Transverse colon (tissue), 4 donors: Measurements from ENCODE around the gene NQO2. TPM values are rescaled to one million over a fixed set of nuclear protein-coding genes. Genes with fewer than 3 reads are reported as not detected.
"Not testable (repeated sequence)": the region's sequence is repeated elsewhere in the genome, so short reads cannot be mapped to it uniquely, and the experiment has no call there.

Experiments
- DNase-seq: peaks from one replicate; pipeline ENCODE4 v3.0.0-alpha.2; 2019
- H3K27ac ChIP-seq, 4 donors: fragments of 200-600 bp; sonication (generic); 2 replicates each; pipeline ENCODE4 v1.5.1; 2016 to 2018; ENCODE audit warnings: inconsistent platforms in 4 of 4
- H3K27me3 ChIP-seq: fragments of 200-600 bp; sonication (generic); 2 replicates; pipeline ENCODE4 v1.5.1; 2017; ENCODE audit warnings: inconsistent platforms
- H3K36me3 ChIP-seq, 4 donors: fragments of 200-600 bp; sonication (generic); 2 replicates each; pipeline ENCODE4 v1.5.1; 2017 to 2019; ENCODE audit warnings: inconsistent platforms in 4 of 4
- H3K4me1 ChIP-seq, 4 donors: fragments of 200-600 bp; sonication (generic); 2 replicates each; pipeline ENCODE4 v1.5.1; 2017 to 2020; ENCODE audit warnings: inconsistent platforms in 4 of 4
- H3K4me3 ChIP-seq, 4 donors: fragments of 200-600 bp; sonication (generic); 1 replicate in 1 of 4; 2 replicates in 3 of 4; pipeline versions ENCODE4 v1.5.1 to v1.6.1; 2017 to 2019; ENCODE audit warnings: inconsistent platforms in 4 of 4
- H3K9me3 ChIP-seq, 2 donors: fragments of 200-600 bp; sonication (generic); 2 replicates each; pipeline ENCODE4 v1.5.1; 2017 to 2019; ENCODE audit warnings: inconsistent platforms in 2 of 2
- EP300 ChIP-seq: sonication (generic); formaldehyde crosslinking; IDR thresholded peaks from one replicate; pipeline ENCODE4 v1.6.1; 2017; ENCODE audit warnings: antibody characterized with exemption, low read depth
- POLR2A ChIP-seq: fragments of 450-650 bp; IDR thresholded peaks from one replicate; pipeline ENCODE4 v1.6.1; 2016; ENCODE audit warnings: antibody characterized with exemption, mild to moderate bottlenecking, moderate library complexity
- POLR2AphosphoS5 ChIP-seq, 3 donors: sonication (generic); formaldehyde crosslinking; IDR thresholded peaks; one replicate each; pipeline ENCODE4 v1.6.1; 2016; ENCODE audit warnings: antibody characterized with exemption in 3 of 3
- WGBS, 2 donors: methylation state at CpG; one replicate each; pipeline ENCODE4 v1.1.5; 2018; ENCODE audit warnings: low coverage in 1 of 2; 5-methylcytosine and 5-hydroxymethylcytosine counted together
- in situ Hi-C, 4 donors: fragments of 200-750 bp; cut with MboI; loops; one replicate each; pipeline versions ENCODE4 v1.15.0 to v1.15.1; 2017; ENCODE audit warnings: low sequenced_read_pairs in 3 of 4, low pct_ligation_motif_present in 1 of 4, low pct_unique_long_range_greater_than_20kb in 1 of 4
- intact Hi-C: fragments of 100-400 bp; cut with DNase I; formaldehyde crosslinking; loops from one replicate; pipeline ENCODE4 v1.15.1; 2023; ENCODE audit warnings: low total_unique reads
- total RNA-seq, 4 donors: library from RNA; depleted of rRNA; stranded (reverse); fragments of >200 nt; gene quantifications; one replicate each; pipeline ENCODE4 v1.1.0, GENCODE V29; 2016
- TF ChIP-seq, protein P1 (sequence below), 5 experiments: fragments of 200-600 bp in 3 of 5; fragments of 450-650 bp in 2 of 5; sonication (generic) in 3 of 5; IDR thresholded peaks; 1 replicate in 2 of 5; 2 replicates in 3 of 5; pipeline ENCODE4 v1.5.1; 2016 to 2017; ENCODE audit warnings: antibody characterized with exemption in 5 of 5, inconsistent platforms in 3 of 5, mild to moderate bottlenecking in 2 of 5, moderate library complexity in 1 of 5

The NQO2 gene
- total RNA-seq, 4 donors from 2014 or later, result 1.00 to 9.7 (median 7.2) TPM

DNA sequence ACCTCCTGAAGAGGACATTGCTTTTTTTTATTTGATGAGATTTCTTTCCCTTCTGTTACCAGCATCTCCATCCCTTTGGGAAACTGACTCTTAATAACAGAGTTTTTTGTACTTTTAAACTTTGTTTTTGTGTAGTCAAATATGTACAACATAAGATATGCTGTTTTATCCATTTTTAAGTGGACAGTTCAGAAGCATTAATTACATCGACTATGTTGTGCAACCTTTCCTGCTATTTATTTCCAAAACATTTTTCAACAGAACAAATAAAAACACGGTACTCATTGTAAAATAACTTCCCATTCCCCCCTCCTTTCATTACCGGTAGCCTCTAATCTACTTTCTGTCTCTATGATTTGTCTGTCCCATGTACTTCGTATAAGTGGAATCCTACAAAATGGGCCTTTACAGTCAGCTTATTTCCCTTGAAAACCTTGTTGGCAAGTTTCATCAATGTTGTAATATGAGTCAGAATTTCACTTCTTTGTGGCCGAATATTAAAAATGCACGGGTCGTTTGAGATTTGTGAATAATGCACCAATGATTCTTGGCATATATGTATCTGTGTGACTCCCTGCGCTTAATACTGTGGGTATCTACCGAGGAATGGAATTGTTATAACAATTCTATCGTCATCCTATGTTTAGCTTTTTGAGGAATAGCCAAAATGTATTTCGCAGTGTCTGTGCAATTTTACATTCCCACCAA lies 57.5 kb downstream of the NQO2 start:
- intact Hi-C loops (loop anchor here (5.0 kb wide), 1 partner anchor 215 kb away; the partner anchor contains the start of gene SERPINB1), in situ Hi-C loops (loop anchor here in 2 of 4 donors (10.0 kb wide), 2 partner anchors 52 to 62 kb away; partner anchors contain the start of gene NQO2 (in 1 of the 2))
- peaks cover 6 to 21% (median 7%) of the 10 kb centered on the region in 4 donors for H3K4me1 ChIP-seq
- H3K36me3 ChIP-seq, result no peaks in the 10 kb centered on the region
- no peaks in the 10 kb centered on the region for H3K27me3 ChIP-seq
- no peak for DNase-seq
- no peak for TF ChIP-seq POLR2AphosphoS5 (IDR thresholded peaks at IDR 0.05)
- TF ChIP-seq, protein P1, sequence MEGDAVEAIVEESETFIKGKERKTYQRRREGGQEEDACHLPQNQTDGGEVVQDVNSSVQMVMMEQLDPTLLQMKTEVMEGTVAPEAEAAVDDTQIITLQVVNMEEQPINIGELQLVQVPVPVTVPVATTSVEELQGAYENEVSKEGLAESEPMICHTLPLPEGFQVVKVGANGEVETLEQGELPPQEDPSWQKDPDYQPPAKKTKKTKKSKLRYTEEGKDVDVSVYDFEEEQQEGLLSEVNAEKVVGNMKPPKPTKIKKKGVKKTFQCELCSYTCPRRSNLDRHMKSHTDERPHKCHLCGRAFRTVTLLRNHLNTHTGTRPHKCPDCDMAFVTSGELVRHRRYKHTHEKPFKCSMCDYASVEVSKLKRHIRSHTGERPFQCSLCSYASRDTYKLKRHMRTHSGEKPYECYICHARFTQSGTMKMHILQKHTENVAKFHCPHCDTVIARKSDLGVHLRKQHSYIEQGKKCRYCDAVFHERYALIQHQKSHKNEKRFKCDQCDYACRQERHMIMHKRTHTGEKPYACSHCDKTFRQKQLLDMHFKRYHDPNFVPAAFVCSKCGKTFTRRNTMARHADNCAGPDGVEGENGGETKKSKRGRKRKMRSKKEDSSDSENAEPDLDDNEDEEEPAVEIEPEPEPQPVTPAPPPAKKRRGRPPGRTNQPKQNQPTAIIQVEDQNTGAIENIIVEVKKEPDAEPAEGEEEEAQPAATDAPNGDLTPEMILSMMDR (IDR thresholded peaks at IDR 0.05), result no peak
- TF ChIP-seq EP300, result no peak
- TF ChIP-seq POLR2A, result no peak
- H3K9me3 ChIP-seq, result no peaks in the 10 kb centered on the region
- H3K4me3 ChIP-seq, result no peak overlapping the region
- no peak overlapping the region for H3K27ac ChIP-seq
- WGBS, 2 donors, result 79 to 82% methylated on average over 9 to 11 of the region's 11 CpGs

DNA sequence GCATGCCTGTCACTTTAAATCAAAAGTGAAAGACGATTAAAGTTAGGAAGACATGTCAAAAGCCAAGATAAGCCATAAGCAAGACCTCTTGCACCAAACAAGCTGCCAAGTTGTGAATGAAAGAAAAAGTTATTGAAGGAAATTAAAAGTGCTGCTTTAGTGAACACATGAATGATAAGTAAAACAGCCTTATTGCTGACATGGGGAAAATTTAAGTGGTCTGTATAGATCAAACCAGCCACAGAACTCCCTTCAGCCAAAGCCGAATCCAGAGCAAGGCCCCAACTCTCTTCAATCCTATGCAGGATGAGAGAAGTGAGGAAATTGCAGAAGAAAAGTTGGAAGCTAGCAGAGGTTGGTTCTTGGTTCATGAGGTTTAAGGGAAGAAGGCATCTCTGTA lies 59.3 kb downstream of the NQO2 start:
- no peak for DNase-seq
- H3K36me3 ChIP-seq, result no peaks in the 10 kb centered on the region
- TF ChIP-seq POLR2AphosphoS5 (IDR thresholded peaks at IDR 0.05) (no peak), POLR2A (no peak), EP300 (no peak)
- TF ChIP-seq, protein P1 (IDR thresholded peaks at IDR 0.05), result no peak
- H3K4me3 ChIP-seq, result no peak overlapping the region
- WGBS, 2 donors, result 64% methylated on average over 2 of the region's 2 CpGs
- H3K27ac ChIP-seq, result no peak overlapping the region
- peaks cover 0 to 12% (median 2%) of the 10 kb centered on the region in 4 donors for H3K4me1 ChIP-seq
- in situ Hi-C loops, result loop anchor here in 2 of 4 donors (10.0 kb wide), 2 partner anchors 54 to 64 kb away; partner anchors contain the start of gene NQO2 (in 1 of the 2)
- intact Hi-C loops, result loop anchor here (5.0 kb wide), 1 partner anchor 217 kb away; the partner anchor contains the start of gene SERPINB1
- H3K9me3 ChIP-seq, result no peaks in the 10 kb centered on the region
- no peaks in the 10 kb centered on the region for H3K27me3 ChIP-seq

DNA sequence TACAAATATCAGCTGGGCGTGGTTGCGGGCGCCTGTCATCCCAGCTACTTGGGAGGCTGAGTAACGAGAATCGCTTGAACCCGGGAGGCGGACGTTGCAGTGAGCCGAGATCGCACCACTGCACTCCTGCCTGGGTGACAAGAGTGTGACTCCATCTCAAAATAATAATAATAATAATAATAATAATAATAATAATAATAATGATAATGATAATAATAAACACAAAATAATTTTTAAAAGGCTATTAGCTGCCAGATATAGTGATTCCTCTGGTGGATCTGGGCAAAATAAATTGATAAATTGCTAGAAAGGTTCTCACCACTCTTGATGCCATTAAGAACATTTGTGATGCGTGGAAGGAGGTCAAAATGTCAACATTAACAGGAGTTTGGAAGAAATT lies 60.4 kb downstream of the NQO2 start:
- WGBS, 2 donors, result 89 to 95% methylated on average over 1 to 11 of the region's 11 CpGs
- DNase-seq, H3K27me3 ChIP-seq, H3K36me3 ChIP-seq, H3K4me3 ChIP-seq, H3K27ac ChIP-seq, H3K9me3 ChIP-seq, in situ Hi-C loops, intact Hi-C loops: not testable (repeated sequence)
- peaks cover 0 to 12% (median 6%) of the 10 kb centered on the region in 4 donors for H3K4me1 ChIP-seq

- Histone ChIP-seq H3K27ac (no peak overlapping the region), H3K4me3 (no peak overlapping the region), H3K9me3 (no peaks in the 10 kb centered on the region), H3K36me3 (no peaks in the 10 kb centered on the region), H3K27me3 (no peaks in the 10 kb centered on the region), H3K4me1 (peaks cover 0 to 14% (median 6%) of the 10 kb centered on the region in 4 donors)
- DNase-seq, result no peak
- no peak for TF ChIP-seq POLR2A
- no peak for TF ChIP-seq EP300
- TF ChIP-seq, protein P1 (IDR thresholded peaks at IDR 0.05), result no peak
- no peak for TF ChIP-seq POLR2AphosphoS5 (IDR thresholded peaks at IDR 0.05)
- intact Hi-C loops (no loop called here), in situ Hi-C loops (no loop called here)
- 80 to 93% methylated on average over 4 to 5 of the region's 5 CpGs for WGBS, 2 donors
Observed at GRCh38 chr6:3061501-3061941, 61.8 kb downstream of the NQO2 start.

DNA sequence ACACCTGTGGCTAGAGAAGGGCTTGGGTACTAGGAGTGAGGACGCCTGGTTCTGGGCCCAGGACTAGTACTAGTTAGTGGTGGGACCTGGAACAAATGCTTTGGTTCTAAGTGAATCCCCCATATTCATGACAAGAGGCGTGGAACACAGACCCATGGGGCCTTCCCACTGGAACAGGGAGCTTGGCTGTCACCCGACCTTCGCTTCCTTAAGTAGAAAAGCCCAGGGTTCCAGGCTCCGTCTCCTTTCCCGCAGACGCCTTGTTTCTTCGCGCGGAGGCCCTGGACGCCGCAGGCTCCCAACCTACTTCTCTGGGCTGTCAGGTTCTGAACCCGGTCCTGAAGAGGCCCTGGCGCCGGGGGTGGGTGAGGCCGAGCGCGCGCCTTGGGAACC lies 63.6 kb downstream of the NQO2 start:
- intact Hi-C loops, H3K9me3 ChIP-seq, DNase-seq, in situ Hi-C loops, H3K36me3 ChIP-seq, H3K27me3 ChIP-seq: not testable (repeated sequence)
- WGBS, 2 donors, result 15% methylated on average over 4 of the region's 19 CpGs; no CpG with 5 or more reads in 1 of the 2 donors
- Histone ChIP-seq H3K4me3 (peak overlapping the region in 3 of 4 donors; percentile 65 to 88 (median 78)), H3K27ac (peak overlapping the region; percentile 91 to 99 (median 96)), H3K4me1 (peaks cover 0 to 24% (median 13%) of the 10 kb centered on the region in 4 donors)
